ENCODE results near the gene DTX3. TPM values are rescaled to one million over a fixed set of nuclear protein-coding genes. Genes with fewer than 3 reads are reported as not detected.

The DTX3 gene
- total and polyA plus RNA-seq, 7 donors, result 1.2 to 68.4 (median 42.9) TPM

DNA sequence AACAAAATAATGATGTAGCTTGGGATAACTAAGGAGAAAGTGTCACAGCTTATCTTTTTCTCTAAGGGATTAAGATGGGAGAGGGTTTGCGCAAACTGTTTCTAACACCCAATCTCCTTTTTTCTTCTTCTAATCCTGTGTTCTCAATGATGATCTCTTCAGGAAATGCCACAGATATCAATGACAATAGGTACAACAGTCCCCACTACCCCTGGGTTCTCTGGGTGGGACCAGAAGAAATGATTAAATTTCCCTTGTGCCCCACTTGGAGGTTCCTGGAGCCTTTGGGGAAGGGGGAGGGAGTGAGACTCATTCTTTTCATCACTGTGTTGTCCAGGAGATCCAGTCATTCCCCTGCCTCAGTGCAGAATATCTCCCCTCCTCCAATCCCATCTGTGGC is 22.2 kb upstream of the DTX3 start:
- no peak overlapping the region for H3K4me3 ChIP-seq
- TF ChIP-seq EP300 (IDR thresholded peaks at IDR 0.05), result no peak
- TF ChIP-seq POLR2A (IDR thresholded peaks at IDR 0.05), result no peak
- TF ChIP-seq POLR2AphosphoS5 (IDR thresholded peaks at IDR 0.05), result no peak
- TF ChIP-seq, protein P1, sequence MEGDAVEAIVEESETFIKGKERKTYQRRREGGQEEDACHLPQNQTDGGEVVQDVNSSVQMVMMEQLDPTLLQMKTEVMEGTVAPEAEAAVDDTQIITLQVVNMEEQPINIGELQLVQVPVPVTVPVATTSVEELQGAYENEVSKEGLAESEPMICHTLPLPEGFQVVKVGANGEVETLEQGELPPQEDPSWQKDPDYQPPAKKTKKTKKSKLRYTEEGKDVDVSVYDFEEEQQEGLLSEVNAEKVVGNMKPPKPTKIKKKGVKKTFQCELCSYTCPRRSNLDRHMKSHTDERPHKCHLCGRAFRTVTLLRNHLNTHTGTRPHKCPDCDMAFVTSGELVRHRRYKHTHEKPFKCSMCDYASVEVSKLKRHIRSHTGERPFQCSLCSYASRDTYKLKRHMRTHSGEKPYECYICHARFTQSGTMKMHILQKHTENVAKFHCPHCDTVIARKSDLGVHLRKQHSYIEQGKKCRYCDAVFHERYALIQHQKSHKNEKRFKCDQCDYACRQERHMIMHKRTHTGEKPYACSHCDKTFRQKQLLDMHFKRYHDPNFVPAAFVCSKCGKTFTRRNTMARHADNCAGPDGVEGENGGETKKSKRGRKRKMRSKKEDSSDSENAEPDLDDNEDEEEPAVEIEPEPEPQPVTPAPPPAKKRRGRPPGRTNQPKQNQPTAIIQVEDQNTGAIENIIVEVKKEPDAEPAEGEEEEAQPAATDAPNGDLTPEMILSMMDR (IDR thresholded peaks at IDR 0.05), result no peak
- DNase-seq, result no peak
- H3K36me3 ChIP-seq, result no peaks in the 10 kb centered on the region
- no peaks in the 10 kb centered on the region for H3K27me3 ChIP-seq
- no peaks in the 10 kb centered on the region for H3K4me1 ChIP-seq
- H3K27ac ChIP-seq, result no peak overlapping the region
- WGBS, 2 donors, result 97 to 100% methylated on average over 1 of the region's 1 CpG
- intact Hi-C loops (cut with DNase I), result loop anchor here (5.0 kb wide), 1 partner anchor 110 kb away; the partner anchor contains the start of gene OS9
- H3K9me3 ChIP-seq, result no peaks in the 10 kb centered on the region

DNA sequence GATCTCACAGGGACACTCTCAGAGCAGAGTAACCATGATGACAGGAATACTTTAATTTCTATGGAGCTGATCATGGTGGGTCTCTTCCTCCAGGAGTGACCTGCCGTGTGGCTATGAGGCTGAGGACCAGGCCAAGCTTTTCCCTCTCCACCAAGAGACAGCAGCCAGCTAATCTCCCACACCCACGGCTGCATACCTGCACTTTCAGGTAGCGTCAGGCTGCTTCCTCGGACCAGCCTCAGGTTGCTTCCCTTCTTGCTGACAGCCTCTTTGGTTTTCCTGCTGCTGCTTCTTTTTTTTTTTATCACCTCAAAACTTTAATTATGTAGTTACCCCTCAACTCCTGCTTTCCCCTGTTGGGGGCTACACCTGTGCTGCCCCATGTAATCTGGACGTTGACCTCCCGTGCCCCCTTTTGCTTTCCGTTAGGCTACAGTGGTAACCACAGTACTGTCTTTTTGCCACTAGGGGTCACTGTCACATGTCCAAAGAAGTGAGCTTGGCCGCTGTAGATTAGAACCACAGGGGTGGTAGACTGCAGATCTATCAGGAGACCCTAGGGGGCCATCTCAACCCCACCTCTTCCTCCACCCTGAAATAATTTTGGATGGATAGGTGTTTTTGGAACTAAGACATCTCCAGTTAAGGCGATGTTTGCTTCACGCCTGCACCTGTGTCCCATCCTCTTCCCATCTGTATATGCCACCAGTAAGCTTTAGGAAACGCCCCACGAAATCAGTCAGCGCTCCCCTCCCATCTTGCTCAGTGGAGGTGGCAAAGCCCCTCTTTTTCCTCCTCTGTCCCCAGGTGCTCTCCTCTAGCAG is 21.4 kb upstream of the DTX3 start:
- Histone ChIP-seq H3K4me3 (no peak overlapping the region), H3K4me1 (no peaks in the 10 kb centered on the region), H3K36me3 (no peaks in the 10 kb centered on the region), H3K27ac (no peak overlapping the region), H3K9me3 (no peaks in the 10 kb centered on the region), H3K27me3 (peaks cover 0 to 3% (median 0%) of the 10 kb centered on the region in 3 donors)
- intact Hi-C loops (cut with DNase I), result loop anchor here (1.0 to 5.0 kb wide), 2 partner anchors 38 to 109 kb away; partner anchors contain the start of gene OS9
- DNase-seq, result peak; percentile 86
- no peak for TF ChIP-seq POLR2AphosphoS5 (IDR thresholded peaks at IDR 0.05)
- TF ChIP-seq, protein P1 (IDR thresholded peaks at IDR 0.05), result peak; percentile 96 to 97 (median 97)
- WGBS, 2 donors, result 40 to 51% methylated on average over 13 of the region's 13 CpGs

DNA sequence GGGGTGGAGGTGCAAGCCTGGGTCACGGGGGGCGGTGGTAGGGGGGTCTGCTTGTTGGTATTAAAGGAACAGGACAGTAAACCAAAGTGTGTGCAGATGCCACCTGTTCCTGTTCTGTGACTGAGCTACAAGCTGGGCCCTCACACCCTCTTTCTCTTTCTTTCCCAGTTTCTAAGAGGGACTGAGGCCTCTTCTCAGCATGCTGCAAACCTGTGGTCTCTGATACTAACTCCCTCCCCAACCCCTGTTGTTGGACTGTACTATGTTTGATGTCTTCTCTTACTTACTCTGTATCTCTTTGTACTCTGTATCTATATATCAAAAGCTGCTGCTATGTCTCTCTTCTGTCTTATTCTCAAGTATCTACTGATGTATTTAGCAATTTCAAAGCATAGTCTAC is 20.6 kb upstream of the DTX3 start:
- H3K27me3 ChIP-seq, result peaks cover 0 to 3% (median 0%) of the 10 kb centered on the region in 3 donors
- no peak overlapping the region for H3K27ac ChIP-seq
- H3K4me1 ChIP-seq, result no peaks in the 10 kb centered on the region
- intact Hi-C loops (cut with DNase I), result loop anchor here (5.0 kb wide), 1 partner anchor 108 kb away; the partner anchor contains the start of gene OS9
- no peaks in the 10 kb centered on the region for H3K9me3 ChIP-seq
- no peak for DNase-seq
- no peaks in the 10 kb centered on the region for H3K36me3 ChIP-seq
- no peak overlapping the region for H3K4me3 ChIP-seq
- WGBS, 2 donors, result 96 to 99% methylated on average over 2 of the region's 2 CpGs
- TF ChIP-seq POLR2AphosphoS5 (IDR thresholded peaks at IDR 0.05) (no peak), POLR2A (IDR thresholded peaks at IDR 0.05) (no peak), EP300 (IDR thresholded peaks at IDR 0.05) (no peak)
- TF ChIP-seq, protein P1 (IDR thresholded peaks at IDR 0.05), result no peak

DNA sequence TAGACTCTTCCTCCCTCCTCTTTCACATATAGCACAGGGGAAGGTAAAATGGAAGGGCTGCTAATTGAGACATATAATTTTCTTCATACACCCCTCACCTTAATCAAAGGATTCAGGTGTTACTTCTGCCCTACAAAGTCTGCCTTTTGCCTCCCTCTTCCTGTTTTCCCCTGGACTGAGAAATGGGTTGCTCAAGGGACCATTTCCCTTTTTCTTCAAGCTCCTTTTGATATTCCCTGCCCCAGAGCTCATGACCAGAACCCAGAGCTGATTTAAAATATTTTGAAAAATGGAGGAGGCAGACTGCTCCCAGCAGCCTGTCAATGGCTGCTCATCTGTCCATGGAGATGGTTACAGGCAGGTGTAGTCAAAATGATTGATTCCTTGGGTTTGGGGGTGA is 19.9 kb upstream of the DTX3 start:
- intact Hi-C loops (cut with DNase I), result loop anchor here (5.0 kb wide), 1 partner anchor 108 kb away; the partner anchor contains the start of gene OS9
- no peak for TF ChIP-seq POLR2AphosphoS5 (IDR thresholded peaks at IDR 0.05)
- TF ChIP-seq, protein P1 (IDR thresholded peaks at IDR 0.05), result no peak
- no peaks in the 10 kb centered on the region for H3K9me3 ChIP-seq
- no peak for DNase-seq
- H3K4me1 ChIP-seq, result no peaks in the 10 kb centered on the region
- no peak overlapping the region for H3K4me3 ChIP-seq
- H3K27me3 ChIP-seq, result peaks cover 0 to 3% (median 0%) of the 10 kb centered on the region in 3 donors
- no peak overlapping the region for H3K27ac ChIP-seq
- no peaks in the 10 kb centered on the region for H3K36me3 ChIP-seq

Data from sigmoid colon (tissue), 7 donors.